Fibroblast of the aortic adventitia (primary cell): Measurements from ENCODE around the gene C5orf52. TPM values are rescaled to one million over a fixed set of nuclear protein-coding genes. Genes with fewer than 3 reads are reported as not detected.
"Not testable (repeated sequence)": the region's sequence is repeated elsewhere in the genome, so short reads cannot be mapped to it uniquely, and the experiment has no call there.

Source experiments
- DNase-seq: peaks from one replicate; pipeline ENCODE4 v3.0.0-alpha.2; 2010; ENCODE audit warnings: low read depth
- H3K4me3 ChIP-seq: 2 replicates; pipeline ENCODE4 v1.5.1; 2011; ENCODE audit warnings: low read depth, mild to moderate bottlenecking, control low read depth, low read length, moderate library complexity
- total RNA-seq: library from RNA; depleted of rRNA; stranded (reverse); fragments of >200 nt; gene quantifications from 2 replicates; pipeline ENCODE4 v1.2.3, GENCODE V29; 2012; ENCODE audit warnings: low replicate concordance
- TF ChIP-seq, protein P1 (sequence below): IDR thresholded peaks from 2 replicates; pipeline ENCODE4 v1.5.1; 2011; ENCODE audit warnings: mild to moderate bottlenecking, low read length, control low read depth, inconsistent platforms; ENCODE audit not compliant: insufficient read depth

C5orf52 gene
- total RNA-seq, 1 donor, result not detected

DNA sequence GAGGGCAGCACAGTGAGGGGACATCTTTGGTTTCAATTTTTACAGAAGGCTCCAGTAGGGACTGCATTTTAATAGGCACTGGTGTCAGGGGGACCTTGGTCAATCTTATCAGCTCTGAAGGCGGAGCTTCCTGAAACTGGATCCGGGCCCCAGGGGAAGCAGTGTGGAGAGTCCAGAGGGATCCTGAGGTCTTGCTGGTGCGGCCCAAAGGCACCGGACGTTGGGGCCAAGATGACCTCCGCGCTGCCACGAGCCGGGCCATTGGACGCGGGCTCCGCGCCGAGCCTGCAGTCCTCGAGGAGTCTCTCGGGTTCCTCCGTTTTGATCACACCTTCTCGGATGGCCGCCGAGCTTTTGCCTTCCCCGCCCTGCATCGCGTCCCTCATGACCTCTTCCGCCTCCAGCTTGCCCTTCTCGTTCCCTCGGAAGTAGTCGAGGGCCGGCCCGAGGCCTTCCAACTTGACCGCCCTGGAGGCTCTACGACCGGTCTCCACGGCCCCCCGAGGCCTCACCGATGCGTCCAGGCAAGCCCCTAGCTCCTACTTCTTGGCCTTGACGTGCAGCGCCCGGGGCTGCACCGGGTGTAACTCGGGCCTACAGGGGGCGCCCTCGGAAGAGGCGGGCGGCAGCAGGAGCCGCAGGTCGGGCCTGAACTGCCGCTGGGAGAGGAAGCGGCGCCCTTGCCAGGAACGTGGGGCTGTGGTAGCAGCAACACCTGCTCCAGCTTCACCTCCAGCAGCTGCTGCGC is 18.8 kb downstream of the C5orf52 start:
- no peak for DNase-seq
- no peak overlapping the region for H3K4me3 ChIP-seq
- TF ChIP-seq, protein P1, sequence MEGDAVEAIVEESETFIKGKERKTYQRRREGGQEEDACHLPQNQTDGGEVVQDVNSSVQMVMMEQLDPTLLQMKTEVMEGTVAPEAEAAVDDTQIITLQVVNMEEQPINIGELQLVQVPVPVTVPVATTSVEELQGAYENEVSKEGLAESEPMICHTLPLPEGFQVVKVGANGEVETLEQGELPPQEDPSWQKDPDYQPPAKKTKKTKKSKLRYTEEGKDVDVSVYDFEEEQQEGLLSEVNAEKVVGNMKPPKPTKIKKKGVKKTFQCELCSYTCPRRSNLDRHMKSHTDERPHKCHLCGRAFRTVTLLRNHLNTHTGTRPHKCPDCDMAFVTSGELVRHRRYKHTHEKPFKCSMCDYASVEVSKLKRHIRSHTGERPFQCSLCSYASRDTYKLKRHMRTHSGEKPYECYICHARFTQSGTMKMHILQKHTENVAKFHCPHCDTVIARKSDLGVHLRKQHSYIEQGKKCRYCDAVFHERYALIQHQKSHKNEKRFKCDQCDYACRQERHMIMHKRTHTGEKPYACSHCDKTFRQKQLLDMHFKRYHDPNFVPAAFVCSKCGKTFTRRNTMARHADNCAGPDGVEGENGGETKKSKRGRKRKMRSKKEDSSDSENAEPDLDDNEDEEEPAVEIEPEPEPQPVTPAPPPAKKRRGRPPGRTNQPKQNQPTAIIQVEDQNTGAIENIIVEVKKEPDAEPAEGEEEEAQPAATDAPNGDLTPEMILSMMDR, result no peak

DNA sequence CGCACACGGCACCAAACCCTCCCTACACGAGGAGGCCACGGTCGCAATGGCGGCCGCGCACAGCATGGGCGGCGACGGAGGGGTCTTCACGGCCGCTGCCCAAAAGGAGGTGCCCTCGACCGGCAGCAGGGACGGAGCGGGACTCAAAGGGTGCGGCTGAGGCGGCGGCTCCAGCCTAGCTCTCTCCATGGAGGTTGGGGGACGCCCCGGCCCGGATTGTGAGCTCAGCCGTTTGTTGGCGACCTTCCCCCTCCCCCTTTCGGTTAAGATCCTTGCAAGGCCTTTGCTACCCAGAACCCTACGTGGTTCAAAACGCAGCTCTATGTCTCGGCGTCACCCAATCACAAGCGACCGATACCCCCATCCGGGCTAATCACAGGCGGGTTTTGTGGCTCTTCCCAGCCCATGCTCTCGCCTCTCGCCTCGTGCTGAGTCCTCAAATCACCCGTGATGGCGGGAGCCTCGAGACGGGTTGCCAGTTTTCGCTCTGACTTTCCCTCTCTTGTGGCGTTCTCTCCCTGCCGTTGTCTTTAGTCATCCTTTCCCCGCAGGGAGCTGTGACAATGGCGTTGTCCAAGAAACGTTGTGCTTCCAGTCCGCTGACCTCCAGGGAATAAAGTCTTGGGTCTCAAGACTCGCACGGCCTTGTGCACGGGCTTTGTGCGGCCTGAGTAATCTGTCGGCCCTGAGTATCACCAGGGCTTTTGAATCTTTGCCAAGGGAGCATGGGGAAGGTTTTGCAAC is 19.5 kb downstream of the C5orf52 start:
- TF ChIP-seq, protein P1, result no peak
- DNase-seq, result no peak
- no peak overlapping the region for H3K4me3 ChIP-seq

DNA sequence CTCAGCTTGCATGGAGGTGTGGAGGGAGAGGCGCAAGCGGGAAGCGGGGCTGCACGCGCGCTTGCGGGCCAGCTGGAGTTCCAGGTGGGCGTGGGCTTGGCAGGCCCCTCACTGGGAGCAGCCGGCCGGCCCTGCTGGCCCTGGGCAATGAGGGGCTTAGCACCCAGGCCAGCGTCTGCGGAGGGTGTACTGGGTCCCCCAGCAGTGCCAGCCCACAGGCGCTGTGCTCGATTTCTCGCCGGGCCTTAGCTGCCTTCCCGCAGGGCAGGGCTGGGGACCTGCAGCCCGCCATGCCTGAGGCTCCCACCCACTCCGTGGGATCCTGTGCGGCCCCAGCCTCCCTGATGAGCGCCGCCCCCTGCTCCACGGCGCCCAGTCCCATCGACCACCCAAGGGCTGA is 22.5 kb downstream of the C5orf52 start:
- not testable (repeated sequence) for DNase-seq

DNA sequence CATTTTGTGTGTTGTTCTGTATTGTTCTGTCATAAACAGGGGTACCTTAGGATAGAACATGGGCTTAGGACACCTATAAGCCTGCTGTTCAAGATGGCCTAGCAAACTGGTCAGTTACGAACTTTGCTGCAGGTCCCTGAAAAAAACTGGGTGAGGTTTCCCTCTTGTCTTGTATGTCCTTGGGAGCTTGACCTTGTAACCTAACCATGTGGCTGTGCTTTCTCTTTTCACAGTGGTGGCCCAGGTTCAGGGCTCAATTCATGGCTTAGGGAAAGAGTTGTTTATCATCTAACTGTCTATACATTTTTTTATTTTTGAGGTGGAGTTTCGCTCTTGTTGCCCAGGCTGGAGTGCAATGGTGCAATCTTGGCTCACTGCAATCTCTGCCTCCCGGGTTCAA is 24.8 kb downstream of the C5orf52 start:
- not testable (repeated sequence) for H3K4me3 ChIP-seq, DNase-seq

More for the DNA sequence above, 22.5 kb downstream of the C5orf52 start:
- not testable (repeated sequence) for H3K4me3 ChIP-seq

DNA sequence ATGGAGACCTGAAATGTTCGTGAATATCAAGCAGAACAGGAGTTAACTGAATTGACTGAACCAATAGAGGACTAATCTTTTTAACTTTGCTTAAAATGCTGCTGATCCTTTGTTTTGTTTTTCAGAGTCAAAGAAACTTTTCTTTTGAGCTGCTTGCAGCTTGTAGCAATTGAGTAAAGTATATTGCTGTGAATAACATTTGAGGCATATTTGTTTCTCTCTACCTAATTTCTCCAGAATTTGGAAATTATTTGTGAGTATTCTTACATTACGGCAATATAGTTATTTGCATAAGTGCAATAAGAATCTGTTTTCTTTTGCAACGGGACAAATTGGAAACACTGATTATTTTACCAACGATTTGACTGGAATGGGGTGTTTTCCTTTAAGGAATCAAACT is 27.3 kb downstream of the C5orf52 start:
- DNase-seq, H3K4me3 ChIP-seq: not testable (repeated sequence)

DNA sequence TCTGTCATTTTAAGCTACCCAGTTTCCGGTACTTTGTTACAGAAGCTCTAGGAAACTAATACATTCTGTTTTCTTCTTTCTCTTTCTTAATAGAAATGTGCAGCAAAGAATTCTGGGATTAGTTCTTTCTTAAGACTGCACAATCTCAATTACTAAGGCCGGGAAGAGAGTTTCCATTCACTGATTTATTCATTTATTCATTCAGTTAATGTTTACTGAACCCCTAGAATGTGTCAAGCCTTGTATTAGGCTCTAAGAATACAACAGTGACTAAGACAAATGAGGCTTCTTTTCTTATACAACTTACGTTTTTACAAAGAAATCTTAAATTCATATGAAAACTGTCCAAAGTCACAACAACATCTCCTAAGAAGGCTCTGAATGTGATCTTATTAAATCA is 32.4 kb downstream of the C5orf52 start:
- TF ChIP-seq, protein P1, result no peak
- H3K4me3 ChIP-seq, result no peak overlapping the region
- no peak for DNase-seq

DNA sequence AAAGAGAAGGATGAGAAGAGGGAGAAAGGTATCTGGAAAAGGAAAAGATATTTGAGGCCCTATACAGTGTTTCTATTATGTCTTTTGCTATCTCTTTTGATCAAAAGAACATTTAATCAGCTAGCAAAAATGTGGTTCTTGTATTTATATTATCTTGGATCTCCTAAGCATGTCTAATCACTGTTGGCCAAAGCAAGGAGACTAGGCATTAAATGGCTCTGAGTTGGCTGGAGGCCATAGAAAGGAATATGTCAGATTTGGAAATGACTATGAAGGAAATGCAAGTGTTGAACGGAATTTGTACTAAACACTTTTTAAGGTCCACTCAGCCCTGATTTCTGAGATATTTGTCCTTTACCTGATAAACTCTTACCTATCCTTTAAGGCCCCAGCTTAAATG is 37.5 kb downstream of the C5orf52 start:
- no peak overlapping the region for H3K4me3 ChIP-seq
- DNase-seq, result peak; percentile 25
- TF ChIP-seq, protein P1, result no peak

DNA sequence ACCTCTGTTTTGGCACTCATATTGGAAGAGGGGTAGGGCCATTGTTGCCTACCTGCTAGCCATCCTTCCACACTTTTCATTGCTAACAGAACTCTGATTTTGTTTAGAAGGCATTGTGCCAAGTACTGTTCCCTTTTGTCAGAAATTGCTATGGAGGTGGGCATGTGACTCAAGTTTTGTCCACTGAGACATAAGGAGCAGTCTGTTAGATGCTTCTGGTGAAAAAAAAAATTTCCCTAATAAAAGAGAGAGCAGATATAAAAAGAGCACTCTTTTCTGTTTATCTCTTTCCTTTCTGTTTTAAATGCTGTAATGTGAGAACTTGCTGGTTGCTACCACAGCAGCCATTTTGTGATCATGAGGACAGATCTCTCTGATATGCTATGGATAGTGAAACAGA is 38.0 kb downstream of the C5orf52 start:
- TF ChIP-seq, protein P1, result no peak
- no peak for DNase-seq
- no peak overlapping the region for H3K4me3 ChIP-seq
